ENCODE measurements around the gene ARID4B. TPM values are rescaled to one million over a fixed set of nuclear protein-coding genes. Genes with fewer than 3 reads are reported as not detected.

The ARID4B gene
- polyA plus RNA-seq, 1 donor (not counting 4 experiments of a cell fraction or from before 2014, with no cell fraction given), result 12.7 TPM

DNA sequence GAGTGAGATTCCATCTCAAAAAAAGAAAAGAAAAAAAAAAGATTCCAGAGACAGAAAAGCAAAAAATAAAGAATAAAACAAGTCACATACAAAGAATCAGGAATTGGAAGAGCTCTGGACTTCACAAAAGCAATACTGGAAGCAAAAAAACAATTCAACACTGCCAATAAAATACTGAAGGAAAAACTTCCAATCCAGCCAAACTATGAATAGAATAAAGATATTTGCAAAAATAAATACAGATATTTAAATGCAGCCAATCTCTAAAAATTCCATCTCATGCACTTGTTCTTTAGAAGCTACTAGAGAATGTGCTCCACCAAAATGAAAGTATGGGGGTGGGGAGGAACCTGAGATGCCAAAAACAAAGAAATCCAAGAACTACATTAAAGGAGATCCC lies 137.5 kb downstream of the ARID4B start:
- dilution Hi-C loops (cut with MboI; ENCODE audit: extremely low pct_ligation_motif_present, low sequenced_read_pairs), result no loop called here
- FAIRE-seq, result no peak

GRCh38 chr1:235187316-235187715 lies 140.7 kb downstream of the ARID4B start:
- Histone ChIP-seq H3K4me3 (ENCODE audit: control insufficient read depth in 2 of 3, extremely low read depth in 1 of 3, insufficient read depth in 2 of 3, low read depth in 1 of 3, low read length in 3 of 3) (no peak overlapping the region), H3K79me2 (ENCODE audit: control insufficient read depth, insufficient read depth, low read length) (no peaks in the 10 kb centered on the region), H3K4me1 (ENCODE audit: control insufficient read depth, extremely low read depth, insufficient read depth, low read length) (no peaks in the 10 kb centered on the region), H3K9me3 (ENCODE audit: control insufficient read depth, low read depth, low read length) (no peaks in the 10 kb centered on the region), H3K4me2 (ENCODE audit: control insufficient read depth, extremely low read depth, insufficient read depth, low read depth, low read length) (no peak overlapping the region), H3K9me1 (ENCODE audit: control insufficient read depth, extremely low read depth, insufficient read depth, low read length) (no peaks in the 10 kb centered on the region), H3K27me3 (ENCODE audit: control insufficient read depth, extremely low read depth, insufficient read depth, low read length) (no peaks in the 10 kb centered on the region), H2AFZ (ENCODE audit: control insufficient read depth, low read length) (no peak overlapping the region), H4K20me1 (ENCODE audit: control insufficient read depth, extremely low read depth, insufficient read depth, low read length) (no peaks in the 10 kb centered on the region), H3K27ac (ENCODE audit: control insufficient read depth, insufficient read depth, low read length) (no peak overlapping the region), H3K36me3 (ENCODE audit: control insufficient read depth in 2 of 2, extremely low read depth in 1 of 2, insufficient read depth in 2 of 2, low read length in 2 of 2) (peaks cover 0 to 5% of the 10 kb centered on the region in 2 experiments), H3K9ac (ENCODE audit: control insufficient read depth, extremely low read depth, insufficient read depth, low read length) (no peak overlapping the region)
- DNase-seq (ENCODE audit: low read depth, low spot score) (no peak), FAIRE-seq (no peak)
- TF ChIP-seq EZH2 (IDR thresholded peaks at IDR 0.05; ENCODE audit: low read length), result no peak
- TF ChIP-seq, protein P1, sequence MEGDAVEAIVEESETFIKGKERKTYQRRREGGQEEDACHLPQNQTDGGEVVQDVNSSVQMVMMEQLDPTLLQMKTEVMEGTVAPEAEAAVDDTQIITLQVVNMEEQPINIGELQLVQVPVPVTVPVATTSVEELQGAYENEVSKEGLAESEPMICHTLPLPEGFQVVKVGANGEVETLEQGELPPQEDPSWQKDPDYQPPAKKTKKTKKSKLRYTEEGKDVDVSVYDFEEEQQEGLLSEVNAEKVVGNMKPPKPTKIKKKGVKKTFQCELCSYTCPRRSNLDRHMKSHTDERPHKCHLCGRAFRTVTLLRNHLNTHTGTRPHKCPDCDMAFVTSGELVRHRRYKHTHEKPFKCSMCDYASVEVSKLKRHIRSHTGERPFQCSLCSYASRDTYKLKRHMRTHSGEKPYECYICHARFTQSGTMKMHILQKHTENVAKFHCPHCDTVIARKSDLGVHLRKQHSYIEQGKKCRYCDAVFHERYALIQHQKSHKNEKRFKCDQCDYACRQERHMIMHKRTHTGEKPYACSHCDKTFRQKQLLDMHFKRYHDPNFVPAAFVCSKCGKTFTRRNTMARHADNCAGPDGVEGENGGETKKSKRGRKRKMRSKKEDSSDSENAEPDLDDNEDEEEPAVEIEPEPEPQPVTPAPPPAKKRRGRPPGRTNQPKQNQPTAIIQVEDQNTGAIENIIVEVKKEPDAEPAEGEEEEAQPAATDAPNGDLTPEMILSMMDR (optimal IDR thresholded peaks at IDR 0.05 in 1 of 3, IDR thresholded peaks at IDR 0.05 in 1 of 3, conservative IDR thresholded peaks at IDR 0.05 in 1 of 3; ENCODE audit: extremely low read depth in 1 of 3, insufficient read depth in 2 of 3, low read length in 3 of 3), result no peak
- dilution Hi-C loops (cut with MboI; ENCODE audit: extremely low pct_ligation_motif_present, low sequenced_read_pairs), result no loop called here

More for the DNA sequence above, 137.5 kb downstream of the ARID4B start:
- Histone ChIP-seq H3K4me3 (ENCODE audit: control insufficient read depth in 2 of 3, extremely low read depth in 1 of 3, insufficient read depth in 2 of 3, low read depth in 1 of 3, low read length in 3 of 3) (no peak overlapping the region), H3K9ac (ENCODE audit: control insufficient read depth, extremely low read depth, insufficient read depth, low read length) (no peak overlapping the region), H3K36me3 (ENCODE audit: control insufficient read depth in 2 of 2, extremely low read depth in 1 of 2, insufficient read depth in 2 of 2, low read length in 2 of 2) (peaks cover 0 to 6% of the 10 kb centered on the region in 2 experiments), H2AFZ (ENCODE audit: control insufficient read depth, low read length) (no peak overlapping the region), H3K9me1 (ENCODE audit: control insufficient read depth, extremely low read depth, insufficient read depth, low read length) (no peaks in the 10 kb centered on the region), H3K9me3 (ENCODE audit: control insufficient read depth, low read depth, low read length) (no peaks in the 10 kb centered on the region), H3K27me3 (ENCODE audit: control insufficient read depth, extremely low read depth, insufficient read depth, low read length) (no peaks in the 10 kb centered on the region), H3K4me1 (ENCODE audit: control insufficient read depth, extremely low read depth, insufficient read depth, low read length) (no peaks in the 10 kb centered on the region), H3K79me2 (ENCODE audit: control insufficient read depth, insufficient read depth, low read length) (no peaks in the 10 kb centered on the region), H3K27ac (ENCODE audit: control insufficient read depth, insufficient read depth, low read length) (no peak overlapping the region), H3K4me2 (ENCODE audit: control insufficient read depth, extremely low read depth, insufficient read depth, low read depth, low read length) (no peak overlapping the region), H4K20me1 (ENCODE audit: control insufficient read depth, extremely low read depth, insufficient read depth, low read length) (no peaks in the 10 kb centered on the region)
- DNase-seq (ENCODE audit: low read depth, low spot score), result no peak
- no peak for TF ChIP-seq EZH2 (IDR thresholded peaks at IDR 0.05; ENCODE audit: low read length)
- TF ChIP-seq, protein P1 (optimal IDR thresholded peaks at IDR 0.05 in 1 of 3, IDR thresholded peaks at IDR 0.05 in 1 of 3, conservative IDR thresholded peaks at IDR 0.05 in 1 of 3; ENCODE audit: extremely low read depth in 1 of 3, insufficient read depth in 2 of 3, low read length in 3 of 3), result no peak

Measured in keratinocyte (primary cell).